ENCODE data around the gene NUP205.

The NUP205 gene, protein sequence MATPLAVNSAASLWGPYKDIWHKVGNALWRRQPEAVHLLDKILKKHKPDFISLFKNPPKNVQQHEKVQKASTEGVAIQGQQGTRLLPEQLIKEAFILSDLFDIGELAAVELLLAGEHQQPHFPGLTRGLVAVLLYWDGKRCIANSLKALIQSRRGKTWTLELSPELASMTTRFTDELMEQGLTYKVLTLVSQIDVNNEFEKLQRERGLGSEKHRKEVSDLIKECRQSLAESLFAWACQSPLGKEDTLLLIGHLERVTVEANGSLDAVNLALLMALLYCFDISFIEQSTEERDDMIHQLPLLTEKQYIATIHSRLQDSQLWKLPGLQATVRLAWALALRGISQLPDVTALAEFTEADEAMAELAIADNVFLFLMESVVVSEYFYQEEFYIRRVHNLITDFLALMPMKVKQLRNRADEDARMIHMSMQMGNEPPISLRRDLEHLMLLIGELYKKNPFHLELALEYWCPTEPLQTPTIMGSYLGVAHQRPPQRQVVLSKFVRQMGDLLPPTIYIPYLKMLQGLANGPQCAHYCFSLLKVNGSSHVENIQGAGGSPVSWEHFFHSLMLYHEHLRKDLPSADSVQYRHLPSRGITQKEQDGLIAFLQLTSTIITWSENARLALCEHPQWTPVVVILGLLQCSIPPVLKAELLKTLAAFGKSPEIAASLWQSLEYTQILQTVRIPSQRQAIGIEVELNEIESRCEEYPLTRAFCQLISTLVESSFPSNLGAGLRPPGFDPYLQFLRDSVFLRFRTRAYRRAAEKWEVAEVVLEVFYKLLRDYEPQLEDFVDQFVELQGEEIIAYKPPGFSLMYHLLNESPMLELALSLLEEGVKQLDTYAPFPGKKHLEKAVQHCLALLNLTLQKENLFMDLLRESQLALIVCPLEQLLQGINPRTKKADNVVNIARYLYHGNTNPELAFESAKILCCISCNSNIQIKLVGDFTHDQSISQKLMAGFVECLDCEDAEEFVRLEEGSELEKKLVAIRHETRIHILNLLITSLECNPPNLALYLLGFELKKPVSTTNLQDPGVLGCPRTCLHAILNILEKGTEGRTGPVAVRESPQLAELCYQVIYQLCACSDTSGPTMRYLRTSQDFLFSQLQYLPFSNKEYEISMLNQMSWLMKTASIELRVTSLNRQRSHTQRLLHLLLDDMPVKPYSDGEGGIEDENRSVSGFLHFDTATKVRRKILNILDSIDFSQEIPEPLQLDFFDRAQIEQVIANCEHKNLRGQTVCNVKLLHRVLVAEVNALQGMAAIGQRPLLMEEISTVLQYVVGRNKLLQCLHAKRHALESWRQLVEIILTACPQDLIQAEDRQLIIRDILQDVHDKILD (N-terminal part only)

GRCh38 chr7:135557455-135558336 lies at the start of gene NUP205:
Gene NUP205 (plus strand): TSS chr7:135557917. CDS start chr7:135557945, 28 bp downstream.
- DNase-seq (ENCODE audit: low read depth): peak; percentile 60

DNA sequence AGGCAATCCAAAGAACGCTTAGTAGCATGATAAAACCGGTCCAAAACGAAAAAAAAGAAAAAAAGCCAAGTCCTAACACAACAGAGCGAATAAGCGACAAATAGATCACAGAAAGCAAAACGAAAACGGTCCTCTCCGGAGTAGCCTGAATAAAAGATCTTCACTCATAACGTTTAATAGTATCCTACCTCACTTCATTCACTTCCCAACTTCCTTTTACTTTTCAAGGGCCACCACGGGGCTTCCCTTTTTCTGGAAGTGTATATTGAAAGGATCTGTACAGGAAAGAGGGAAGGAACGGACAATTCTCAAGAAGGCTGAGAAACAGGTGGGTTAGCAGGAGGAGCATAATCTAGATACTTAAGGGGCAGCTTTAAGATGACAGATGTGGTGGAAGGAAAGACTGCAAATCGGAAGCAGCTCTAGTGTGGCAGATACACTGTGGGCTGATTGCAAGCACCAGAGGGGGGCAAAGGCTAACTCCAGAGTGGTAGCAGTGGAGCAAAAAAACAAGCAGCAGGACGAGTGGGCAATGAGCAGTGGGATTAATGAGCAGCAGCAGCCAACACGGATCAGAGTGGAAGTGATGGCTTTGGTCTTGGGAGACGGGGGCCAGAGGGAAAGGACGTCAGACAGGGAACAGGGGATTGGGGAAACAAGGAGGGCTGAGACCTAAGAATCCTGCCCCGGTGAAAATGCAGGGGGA lies 48.7 kb upstream of the NUP205 start:
- peak; percentile 4 for DNase-seq (ENCODE audit: low read depth)

DNA sequence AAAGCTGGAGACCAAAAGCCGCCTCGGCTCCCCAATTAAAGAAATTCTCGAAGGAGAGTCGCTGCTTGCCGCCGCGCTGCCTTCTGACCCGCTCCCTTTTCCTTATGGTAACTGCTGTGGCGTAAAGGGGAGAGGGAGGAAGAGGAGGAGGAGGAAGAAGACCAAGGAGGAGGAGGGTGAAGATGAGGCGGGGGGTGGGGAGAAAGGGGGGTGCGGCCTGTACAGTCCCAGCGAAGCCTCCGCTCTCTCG lies 48.2 kb upstream of the NUP205 start:
- DNase-seq (ENCODE audit: low read depth): no peak

DNA sequence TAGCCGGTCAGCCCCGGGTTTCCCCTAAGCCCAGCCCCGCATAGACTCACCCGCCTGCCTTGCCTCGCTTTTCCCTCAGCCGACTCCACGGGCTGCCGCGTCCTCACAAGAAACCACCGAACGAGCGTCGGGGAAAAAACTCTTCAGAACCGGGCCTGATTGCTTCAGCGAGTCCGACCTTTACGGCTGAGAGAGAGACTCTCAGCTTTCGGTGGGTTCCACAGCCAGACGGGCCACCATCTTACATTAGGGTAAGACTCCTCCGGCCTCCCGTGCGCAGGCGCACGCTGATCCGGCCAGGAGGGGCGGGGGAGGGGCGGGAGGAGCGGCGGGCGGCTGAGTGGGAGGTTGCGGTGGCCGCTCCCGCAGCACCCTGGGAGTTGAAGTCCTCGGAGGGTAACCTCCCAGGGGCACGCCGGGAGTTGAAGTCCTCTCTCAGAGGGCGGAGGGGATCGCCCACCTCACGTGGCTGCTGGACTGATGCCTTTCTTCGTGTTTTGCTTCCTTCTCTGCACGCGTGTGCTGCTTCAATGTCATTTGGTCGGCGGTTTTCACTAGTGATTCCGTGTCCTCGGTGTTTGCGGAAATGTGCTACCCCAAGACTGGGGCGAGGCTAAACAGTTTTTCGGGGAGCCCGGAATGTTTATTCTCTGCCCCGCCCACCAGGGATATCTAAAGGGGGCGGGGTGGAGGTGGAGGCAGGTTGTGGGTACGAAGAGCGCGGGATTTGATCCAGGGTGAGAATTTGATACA lies 47.7 kb upstream of the NUP205 start, which contains the start of gene CNOT4:
Gene CNOT4 (minus strand): TSS at position 264 of the 753 bp plus-strand sequence. CDS start 71,771 bp downstream, outside the sequence.
- DNase-seq (ENCODE audit: low read depth): peak; percentile 94

DNA sequence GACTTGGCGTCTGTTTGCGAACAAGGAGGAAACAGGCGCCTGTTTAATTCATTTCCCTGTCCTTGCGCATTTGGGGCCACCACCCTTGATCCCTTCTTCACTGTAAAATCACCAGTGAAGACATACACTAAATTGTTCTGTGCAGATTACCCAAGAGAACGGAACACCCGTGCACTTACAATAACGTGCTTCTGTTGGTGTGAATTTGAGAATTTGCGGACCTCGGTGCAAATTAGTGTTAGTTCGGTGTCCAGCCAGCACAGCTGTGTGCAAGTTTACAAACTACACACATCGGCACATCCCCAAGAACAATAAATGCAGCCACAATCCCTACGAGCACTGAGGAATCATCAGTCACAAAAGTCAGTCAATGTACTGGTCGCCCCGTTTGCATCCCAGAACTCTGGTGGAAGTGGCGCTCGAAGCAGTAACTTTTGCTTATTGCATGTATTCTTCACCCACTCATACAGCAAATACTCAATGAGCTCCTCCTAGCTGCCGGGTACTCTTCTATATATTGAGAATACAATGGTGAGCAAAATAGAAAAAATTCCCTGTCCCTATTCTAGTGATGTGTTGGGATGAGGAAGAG lies 47.0 kb upstream of the NUP205 start:
- no peak for DNase-seq (ENCODE audit: low read depth)

GRCh38 chr7:135512135-135512887 lies 45.4 kb upstream of the NUP205 start:
- DNase-seq (ENCODE audit: low read depth): no peak

DNA sequence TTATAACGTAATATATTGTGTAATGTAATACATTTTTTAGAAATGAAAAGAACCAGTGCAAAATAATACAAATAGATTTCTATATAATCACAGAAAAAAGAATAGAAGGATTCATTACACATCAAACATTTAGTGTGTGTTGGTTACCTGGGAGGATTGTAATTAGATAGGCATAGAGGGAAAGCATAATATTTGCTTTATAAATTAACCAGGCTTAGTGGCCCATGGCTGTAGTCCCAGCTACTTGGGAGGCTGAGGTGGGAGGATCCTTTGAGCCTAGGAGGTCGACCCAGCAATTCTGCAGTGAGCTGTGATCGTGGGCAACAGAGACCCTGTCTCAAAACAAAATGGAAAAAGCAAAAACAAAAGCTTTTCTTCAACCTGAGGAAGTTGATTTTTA lies 42.9 kb upstream of the NUP205 start:
- DNase-seq (ENCODE audit: low read depth): no peak

GRCh38 chr7:135517060-135517459 lies 40.7 kb upstream of the NUP205 start:
- DNase-seq (ENCODE audit: low read depth): no peak

GRCh38 chr7:135518748-135519147 lies 39.0 kb upstream of the NUP205 start:
- no peak for DNase-seq (ENCODE audit: low read depth)

DNA sequence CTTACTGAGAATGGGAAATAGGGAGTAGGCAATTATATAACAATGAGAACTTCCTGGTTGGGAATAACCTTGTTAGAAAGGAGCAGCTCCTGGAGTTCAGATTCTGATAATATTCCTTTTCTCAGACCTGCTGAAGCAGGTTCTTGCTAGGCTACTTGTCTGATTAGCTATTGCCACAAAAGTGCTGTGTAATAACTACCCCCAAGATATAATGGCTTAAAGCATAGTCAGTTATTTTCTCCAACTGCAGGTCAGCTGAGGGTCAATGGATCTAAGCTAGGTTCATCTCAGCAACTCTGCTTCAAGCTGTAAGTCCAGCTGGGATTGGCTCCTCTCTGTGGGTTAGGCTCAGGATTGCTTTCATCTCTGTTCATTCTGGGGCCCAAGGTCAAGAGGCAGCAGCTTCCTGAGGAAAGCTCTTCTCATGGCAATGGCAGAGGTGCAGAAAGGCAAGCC lies 38.5 kb upstream of the NUP205 start:
- no peak for DNase-seq (ENCODE audit: low read depth)

- DNase-seq (ENCODE audit: low read depth): no peak
These were observed 37.8 kb upstream of the NUP205 start for GRCh38 chr7:135519871-135520270.

DNA sequence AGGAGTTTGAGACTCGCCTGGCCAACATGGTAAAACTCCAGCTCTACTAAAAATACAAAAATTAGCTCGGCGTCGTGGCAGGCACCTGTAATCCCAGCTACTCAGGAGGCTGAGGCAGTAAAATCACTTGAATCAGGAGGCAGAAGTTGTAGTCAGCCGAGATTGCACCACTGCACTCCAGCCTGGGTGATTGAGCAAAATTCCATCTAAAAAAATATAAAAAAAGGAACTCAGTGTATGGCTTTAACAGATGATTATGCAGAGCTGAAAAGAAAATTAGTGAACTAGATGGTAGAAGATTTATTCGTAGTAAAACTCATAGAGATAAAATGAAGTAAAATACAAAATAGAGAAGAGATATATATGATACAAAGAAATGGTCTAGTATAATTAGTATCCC lies 35.2 kb upstream of the NUP205 start:
- DNase-seq (ENCODE audit: low read depth): no peak

DNA sequence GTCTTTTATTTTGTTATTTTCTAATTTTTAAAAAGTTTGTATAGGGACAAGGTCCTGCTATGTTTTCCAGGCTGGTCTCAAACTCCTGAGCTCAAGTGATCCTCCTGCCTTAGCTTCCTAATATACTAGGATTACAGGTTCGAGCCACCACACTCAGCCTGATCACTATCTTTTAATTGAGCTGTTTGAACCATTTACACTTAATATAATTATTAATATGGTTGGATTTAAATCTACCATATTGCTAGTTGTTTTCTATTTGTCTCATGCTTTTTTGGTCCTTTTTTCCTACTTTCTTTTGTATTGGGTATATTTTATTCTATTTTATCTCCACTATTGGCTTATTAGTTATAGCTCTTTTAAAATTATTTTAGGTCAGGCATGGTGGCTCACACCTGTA lies 34.6 kb upstream of the NUP205 start:
- DNase-seq (ENCODE audit: low read depth): no peak

GRCh38 chr7:135525426-135525825 lies 32.3 kb upstream of the NUP205 start:
- no peak for DNase-seq (ENCODE audit: low read depth)

DNA sequence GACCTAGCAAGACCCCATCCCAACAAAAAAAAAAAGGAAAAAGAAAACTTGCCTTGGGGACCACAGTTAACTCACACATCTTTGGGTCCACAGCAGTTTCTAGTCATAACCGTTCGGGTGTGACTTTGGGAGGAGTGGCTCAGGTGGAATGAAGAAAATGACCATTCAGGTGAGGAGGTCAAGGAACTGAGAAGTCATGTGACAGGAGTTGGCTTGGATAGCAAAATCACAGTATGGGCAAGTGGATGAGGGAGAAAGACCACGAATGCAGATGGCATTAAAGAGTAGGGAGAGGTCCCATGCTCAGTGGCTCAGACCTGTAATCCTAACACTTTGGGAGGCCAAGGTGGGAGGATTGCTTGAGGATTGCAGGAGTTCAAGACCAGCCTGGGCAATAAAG lies 30.7 kb upstream of the NUP205 start:
- no peak for DNase-seq (ENCODE audit: low read depth)

DNA sequence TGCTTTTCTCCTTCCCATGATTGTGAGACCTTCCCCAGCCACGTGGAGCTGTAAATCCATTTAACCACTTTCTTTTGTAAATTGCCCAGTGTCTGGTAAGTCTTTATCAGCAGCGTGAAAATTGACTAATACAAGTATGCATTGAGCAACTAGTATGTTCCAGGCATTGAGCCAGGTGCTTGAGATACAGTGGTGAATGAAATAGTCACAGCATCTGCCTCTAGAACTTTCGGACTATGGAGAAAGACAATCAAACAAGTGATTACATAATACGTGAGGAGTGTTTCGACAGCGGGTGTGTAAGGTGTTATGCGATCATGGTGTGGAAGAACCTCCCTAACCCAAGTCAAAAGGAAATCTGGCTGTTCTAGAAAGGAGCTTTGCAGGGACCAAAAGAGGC lies 21.6 kb upstream of the NUP205 start:
- no peak for DNase-seq (ENCODE audit: low read depth)

DNA sequence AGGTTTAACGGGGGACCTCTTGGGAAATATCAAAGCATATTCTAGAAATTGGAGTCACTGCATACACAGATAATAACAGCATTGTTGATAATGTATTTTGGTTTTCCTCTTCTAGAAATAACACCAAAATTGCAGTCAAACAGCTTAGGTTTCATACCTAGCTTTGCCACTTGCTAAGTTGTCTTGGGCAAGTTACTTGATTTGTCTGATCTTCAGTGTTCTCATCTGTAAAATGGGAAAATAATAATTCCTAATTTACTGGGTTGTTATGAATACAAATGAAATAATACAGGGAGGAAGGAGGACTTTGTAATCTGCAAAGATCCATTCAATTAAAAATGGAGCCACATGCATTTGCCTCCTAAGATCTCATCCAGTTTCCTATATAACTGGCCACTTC lies 20.3 kb upstream of the NUP205 start:
- no peak for DNase-seq (ENCODE audit: low read depth)

DNA sequence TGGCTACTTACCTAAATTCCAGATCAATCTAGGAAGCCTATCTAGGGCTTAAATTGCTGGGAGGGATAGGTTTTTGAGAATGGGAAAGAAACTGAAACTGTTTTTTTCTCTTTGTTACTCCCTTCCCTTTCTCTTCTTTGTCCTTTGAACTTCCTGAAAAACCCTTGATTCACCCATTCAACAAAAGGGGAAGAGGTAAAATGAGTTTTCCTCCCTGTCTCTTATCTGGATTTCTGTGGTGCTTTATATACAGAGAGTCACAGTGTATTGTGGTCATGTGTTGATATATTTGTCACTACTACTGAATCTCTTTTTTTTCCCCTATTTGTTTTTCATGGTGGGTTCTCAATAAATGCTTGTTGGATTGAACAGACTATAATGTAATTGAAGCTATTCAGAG lies 19.8 kb upstream of the NUP205 start:
- no peak for DNase-seq (ENCODE audit: low read depth)

DNA sequence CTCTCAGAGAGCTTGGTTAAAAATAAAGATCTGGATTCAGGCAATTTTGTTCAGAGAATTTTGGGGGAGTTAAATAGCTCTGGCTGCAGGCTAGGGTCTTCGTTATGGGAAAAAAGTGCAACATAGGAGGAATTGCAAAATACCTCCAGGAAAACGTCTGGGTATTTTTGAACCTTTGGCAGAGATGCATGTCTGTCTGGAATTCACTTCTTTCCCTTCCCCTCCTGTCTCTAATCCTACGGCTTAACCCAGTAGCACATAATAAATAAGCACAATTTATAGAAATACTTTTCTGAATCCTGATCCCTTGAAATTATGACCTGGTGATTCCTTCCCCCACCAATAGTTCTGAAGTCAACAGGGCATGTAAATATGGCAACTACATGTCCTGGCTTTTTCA lies 19.3 kb upstream of the NUP205 start:
- DNase-seq (ENCODE audit: low read depth): no peak
